Testis (tissue), 3 donors: ENCODE data around the gene STAP2. TPM values are rescaled to one million over a fixed set of nuclear protein-coding genes. Genes with fewer than 3 reads are reported as not detected.

Experiments
- DNase-seq: peaks from one replicate; pipeline ENCODE4 v3.0.0-alpha.2; 2019
- H3K27ac ChIP-seq, 2 donors: fragments of 200-600 bp; sonication (generic); one replicate each; pipeline ENCODE4 v1.5.1; 2019
- H3K27me3 ChIP-seq: fragments of 200-600 bp; sonication (generic); one replicate; pipeline ENCODE4 v1.5.1; 2019
- H3K36me3 ChIP-seq: fragments of 200-600 bp; sonication (generic); one replicate; pipeline ENCODE4 v1.5.1; 2017; ENCODE audit warnings: low read depth; ENCODE audit errors: missing control alignments
- H3K4me1 ChIP-seq: fragments of 200-600 bp; sonication (generic); one replicate; pipeline ENCODE4 v1.5.1; 2019
- H3K4me3 ChIP-seq, 2 donors: fragments of 200-600 bp; sonication (generic); one replicate each; pipeline ENCODE4 v1.5.1; 2017 to 2019
- H3K9me3 ChIP-seq: fragments of 200-600 bp; sonication (generic); one replicate; pipeline ENCODE4 v1.5.1; 2017
- CTCF ChIP-seq, 3 experiments: fragments of 450-650 bp in 2 of 3; fragments of 200-600 bp in 1 of 3; sonication (generic) in 1 of 3; IDR thresholded peaks; one replicate each; pipeline ENCODE4 v1.5.1; 2016 to 2019; ENCODE audit warnings: antibody characterized with exemption in 3 of 3, mild to moderate bottlenecking in 2 of 3, moderate library complexity in 1 of 3
- POLR2A ChIP-seq: fragments of 450-650 bp; IDR thresholded peaks from one replicate; pipeline ENCODE4 v1.6.1; 2017; ENCODE audit warnings: antibody characterized with exemption, mild to moderate bottlenecking, moderate library complexity
- WGBS, 2 donors: methylation state at CpG; one replicate each; pipeline ENCODE4 v1.1.5; 2018; 5-methylcytosine and 5-hydroxymethylcytosine counted together
- intact Hi-C: fragments of 100-400 bp; cut with DNase I; formaldehyde crosslinking; loops from one replicate; pipeline ENCODE4 v1.15.1; 2023; ENCODE audit warnings: low total_unique reads
- polyA plus RNA-seq: library from polyadenylated mRNA; stranded (reverse); fragments of 350-450 nt; fragmentation: Illumina TruSeq; extraction: RNeasy Lipid Tissue Mini Kit (QIAGEN cat#74804); gene quantifications from one replicate; pipeline ENCODE4 v1.2.3, GENCODE V29; 2014; ENCODE audit warnings: low read depth, low replicate concordance; ENCODE audit not compliant: insufficient read depth
- total RNA-seq, 2 donors: library from RNA; depleted of rRNA; stranded (reverse); fragments of >200 nt; gene quantifications; one replicate each; pipeline ENCODE4 v1.2.3, GENCODE V29; 2016

Gene STAP2
- total and polyA plus RNA-seq, 3 donors from 2014 or later: 5.3 to 6.4 (median 6.2) TPM

GRCh38 chr19:4316956-4317355 is 21.7 kb downstream of the STAP2 start:
- no peak for DNase-seq
- Histone ChIP-seq H3K9me3 (no peaks in the 10 kb centered on the region), H3K4me1 (peaks cover 4% of the 10 kb centered on the region), H3K27ac (no peak overlapping the region), H3K36me3 (no peaks in the 10 kb centered on the region), H3K4me3 (no peak overlapping the region), H3K27me3 (no peaks in the 10 kb centered on the region)
- TF ChIP-seq CTCF (IDR thresholded peaks at IDR 0.05): no peak
- TF ChIP-seq POLR2A: no peak
- WGBS, 2 donors: 89 to 92% methylated on average over 9 of the region's 9 CpGs
- intact Hi-C loops: no loop called here

GRCh38 chr19:4313847-4314490 is 24.7 kb downstream of the STAP2 start:
- no peaks in the 10 kb centered on the region for H3K9me3 ChIP-seq
- TF ChIP-seq POLR2A: no peak
- no peak for TF ChIP-seq CTCF (IDR thresholded peaks at IDR 0.05)
- H3K27me3 ChIP-seq: no peaks in the 10 kb centered on the region
- peak; percentile 36 for DNase-seq
- H3K4me1 ChIP-seq: peaks cover 4% of the 10 kb centered on the region
- no peak overlapping the region for H3K27ac ChIP-seq
- intact Hi-C loops: no loop called here
- no peak overlapping the region for H3K4me3 ChIP-seq
- 43 to 61% methylated on average over 12 of the region's 12 CpGs for WGBS, 2 donors
- H3K36me3 ChIP-seq: no peaks in the 10 kb centered on the region

GRCh38 chr19:4310247-4311121 is 28.1 kb downstream of the STAP2 start:
- H3K4me1 ChIP-seq: peaks cover 4% of the 10 kb centered on the region
- 80 to 92% methylated on average over 15 to 22 of the region's 22 CpGs for WGBS, 2 donors
- intact Hi-C loops: no loop called here
- no peak overlapping the region for H3K27ac ChIP-seq
- no peaks in the 10 kb centered on the region for H3K36me3 ChIP-seq
- peak; percentile 57 for DNase-seq
- no peaks in the 10 kb centered on the region for H3K9me3 ChIP-seq
- no peaks in the 10 kb centered on the region for H3K27me3 ChIP-seq
- TF ChIP-seq POLR2A: no peak
- no peak for TF ChIP-seq CTCF (IDR thresholded peaks at IDR 0.05)
- no peak overlapping the region for H3K4me3 ChIP-seq

GRCh38 chr19:4305659-4306058 is 33.0 kb downstream of the STAP2 start:
- no peaks in the 10 kb centered on the region for H3K27me3 ChIP-seq
- H3K27ac ChIP-seq: no peak overlapping the region
- TF ChIP-seq POLR2A: no peak
- TF ChIP-seq CTCF (IDR thresholded peaks at IDR 0.05): no peak
- no peaks in the 10 kb centered on the region for H3K36me3 ChIP-seq
- no peak overlapping the region for H3K4me3 ChIP-seq
- H3K4me1 ChIP-seq: no peaks in the 10 kb centered on the region
- WGBS, 2 donors: 64 to 73% methylated on average over 7 to 16 of the region's 16 CpGs
- no peak for DNase-seq
- H3K9me3 ChIP-seq: no peaks in the 10 kb centered on the region
- intact Hi-C loops: no loop called here
